Left colon (tissue), 2 donors: ENCODE results near the gene RAPSN. TPM values are rescaled to one million over a fixed set of nuclear protein-coding genes. Genes with fewer than 3 reads are reported as not detected.

ENCODE experiments used
- ATAC-seq: fragments of 200-7000 bp; cut with Tn5 transposase; one replicate; pipeline ENCODE4 v1.9.1; 2020; ENCODE audit warnings: mild to moderate bottlenecking, moderate library complexity
- DNase-seq, 2 donors: peaks; one replicate each; pipeline ENCODE4 v3.0.0-alpha.2; 2020
- intact Hi-C, 2 donors: fragments of 100-400 bp; cut with DNase I in 1 of 2; cut with micrococcal nuclease in 1 of 2; formaldehyde crosslinking; loops; one replicate each; pipeline versions ENCODE4 v1.11.2 to v1.14.0; 2022; cut with DNase I, micrococcal nuclease
- total RNA-seq, 2 donors: library from RNA; stranded (reverse); fragmentation: NEBNext Ultra II Directional; extraction: Animal tissue kit (Norgen Biotek cat#: 25700); gene quantifications; one replicate each; pipeline ENCODE4 v1.2.1, GENCODE V29; 2021
- donor health status: DM: no; HTN: no; CAD: no.
- donor health status: DM: yes; HTN: yes; CAD: no.

The RAPSN gene
- total RNA-seq, 2 donors from 2014 or later: 0.61 to 0.70 TPM

- intact Hi-C loops: no loop called here
- DNase-seq: no peak
- ATAC-seq: no peak
Measured at GRCh38 chr11:47438721-47439120, 10.2 kb downstream of the RAPSN start.

- intact Hi-C loops: no loop called here
- DNase-seq (peak in 1 of 2 donors; percentile 40), ATAC-seq (peak; percentile 84)
Measured at GRCh38 chr11:47437746-47438418, 11.1 kb downstream of the RAPSN start.

- intact Hi-C loops: no loop called here
- ATAC-seq (no peak), DNase-seq (no peak)
Measured at GRCh38 chr11:47437218-47437745, 11.7 kb downstream of the RAPSN start.

GRCh38 chr11:47436726-47437125, 12.2 kb downstream of the RAPSN start:
- intact Hi-C loops: no loop called here
- DNase-seq (no peak), ATAC-seq (no peak)

DNA sequence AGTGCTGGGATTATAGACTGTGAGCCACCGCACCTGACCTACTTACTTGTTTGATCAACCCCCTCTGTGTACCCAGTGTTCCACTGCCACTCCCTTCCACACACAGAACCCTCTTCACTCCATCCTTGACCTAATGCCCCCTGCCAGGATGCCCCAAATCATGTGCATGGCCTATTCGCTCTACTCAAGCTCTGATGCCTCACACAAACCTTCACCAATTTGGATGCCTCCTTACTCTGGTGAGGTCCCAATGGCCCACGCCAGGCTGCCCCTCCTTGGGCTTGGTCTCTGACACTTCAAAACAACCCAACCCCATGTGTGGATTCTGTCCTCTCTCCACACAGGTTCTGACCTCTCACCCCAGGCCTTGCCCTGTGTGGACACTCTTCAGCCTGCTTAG, 13.2 kb downstream of the RAPSN start:
- intact Hi-C loops: no loop called here
- ATAC-seq (no peak), DNase-seq (no peak)

DNA sequence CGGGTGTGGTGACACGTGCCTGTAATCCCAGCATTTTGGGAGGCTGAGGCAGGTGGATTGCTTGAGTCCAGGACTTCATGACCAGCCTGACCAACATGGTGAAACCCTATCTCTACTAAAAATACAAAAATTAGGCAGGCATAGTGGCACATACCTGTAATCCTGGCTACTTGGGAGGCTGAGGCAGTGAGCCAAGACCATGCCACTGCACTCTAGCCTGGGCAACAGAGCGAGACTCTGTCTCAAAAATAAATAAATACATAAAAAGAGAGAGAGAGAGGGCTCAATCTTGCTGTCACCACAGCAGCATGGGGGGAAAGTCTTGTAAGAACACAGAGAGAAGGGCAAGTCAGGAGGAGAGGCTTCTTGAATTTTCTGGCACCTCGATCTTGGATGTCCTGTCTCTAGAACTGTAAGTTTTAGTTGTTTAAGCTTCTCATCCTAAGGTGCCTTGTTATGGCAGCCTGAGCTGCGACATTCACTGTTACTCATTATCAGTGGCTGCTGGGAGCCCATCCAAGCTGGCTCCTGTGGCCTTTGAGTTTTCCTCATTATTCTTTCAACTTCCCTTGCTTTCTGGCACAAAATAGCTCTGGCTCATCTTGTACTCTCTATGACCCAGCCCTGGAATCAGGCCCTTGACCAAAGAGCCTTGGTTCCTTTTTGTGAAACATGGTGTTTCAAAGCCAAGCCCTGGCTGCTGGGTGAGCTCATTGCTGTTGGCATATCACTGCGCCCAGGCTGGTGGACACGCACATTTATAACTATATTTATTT, 14.7 kb downstream of the RAPSN start:
- DNase-seq: no peak
- ATAC-seq: no peak
- intact Hi-C loops: no loop called here

GRCh38 chr11:47433157-47433556, 15.8 kb downstream of the RAPSN start:
- peak; percentile 24 for ATAC-seq
- no peak for DNase-seq
- intact Hi-C loops: no loop called here

GRCh38 chr11:47431356-47432083, 17.4 kb downstream of the RAPSN start:
- ATAC-seq: no peak
- no peak for DNase-seq
- intact Hi-C loops: no loop called here

DNA sequence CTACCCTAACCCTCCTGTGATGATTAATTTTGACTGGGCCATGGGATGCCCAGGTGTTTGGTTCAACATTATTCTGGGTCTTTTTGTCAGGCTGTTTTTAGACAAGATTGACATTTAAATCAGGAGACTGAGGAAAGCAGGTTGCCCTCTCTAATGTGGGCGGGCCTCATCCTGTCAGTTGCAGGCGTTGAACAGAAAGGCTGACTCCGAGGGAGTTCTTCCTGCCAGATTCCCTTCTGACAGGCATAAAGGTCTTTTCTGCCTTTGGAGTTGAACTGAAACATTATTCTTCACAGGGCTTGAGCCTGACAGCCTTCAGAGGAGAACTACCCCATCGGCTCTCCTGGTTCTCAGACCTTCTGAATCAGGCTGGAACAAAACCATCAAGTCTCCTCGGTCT, 18.4 kb downstream of the RAPSN start:
- no peak for ATAC-seq
- intact Hi-C loops: no loop called here
- no peak for DNase-seq

- ATAC-seq: peak; percentile 96
- peak; percentile 98 to 100 for DNase-seq
- intact Hi-C loops: no loop called here
Measured at GRCh38 chr11:47426062-47426956, 22.6 kb downstream of the RAPSN start, which contains the start of gene PSMC3. PSMC3 (minus strand) TSS chr11:47426439; CDS start chr11:47426279, 160 bp downstream.

- intact Hi-C loops: no loop called here
- no peak for ATAC-seq
- no peak for DNase-seq
Measured at GRCh38 chr11:47425611-47426010, 23.3 kb downstream of the RAPSN start.

- DNase-seq (no peak), ATAC-seq (no peak)
- intact Hi-C loops: no loop called here
Measured at GRCh38 chr11:47418454-47419259, 30.3 kb downstream of the RAPSN start.

DNA sequence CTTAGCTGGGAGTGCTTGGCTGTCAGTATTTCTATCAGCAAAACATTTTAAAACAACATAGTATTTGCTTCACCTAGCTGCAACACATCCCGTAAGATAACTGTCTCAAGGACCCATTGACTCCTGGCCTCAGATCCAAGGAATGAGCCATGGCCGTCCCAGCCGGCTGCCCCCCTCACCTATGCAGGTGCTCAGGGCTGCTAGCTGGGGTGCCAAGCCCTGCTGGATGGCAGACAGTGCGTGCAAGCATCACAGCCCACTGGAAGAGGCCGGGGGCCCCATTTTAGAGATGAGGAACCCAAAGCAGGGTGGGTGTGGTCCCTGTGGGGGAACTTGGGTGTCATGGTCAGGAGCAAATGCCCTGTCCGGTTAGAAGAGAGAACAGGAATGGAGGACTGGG, 31.2 kb downstream of the RAPSN start:
- no peak for DNase-seq
- no peak for ATAC-seq
- intact Hi-C loops: no loop called here

DNA sequence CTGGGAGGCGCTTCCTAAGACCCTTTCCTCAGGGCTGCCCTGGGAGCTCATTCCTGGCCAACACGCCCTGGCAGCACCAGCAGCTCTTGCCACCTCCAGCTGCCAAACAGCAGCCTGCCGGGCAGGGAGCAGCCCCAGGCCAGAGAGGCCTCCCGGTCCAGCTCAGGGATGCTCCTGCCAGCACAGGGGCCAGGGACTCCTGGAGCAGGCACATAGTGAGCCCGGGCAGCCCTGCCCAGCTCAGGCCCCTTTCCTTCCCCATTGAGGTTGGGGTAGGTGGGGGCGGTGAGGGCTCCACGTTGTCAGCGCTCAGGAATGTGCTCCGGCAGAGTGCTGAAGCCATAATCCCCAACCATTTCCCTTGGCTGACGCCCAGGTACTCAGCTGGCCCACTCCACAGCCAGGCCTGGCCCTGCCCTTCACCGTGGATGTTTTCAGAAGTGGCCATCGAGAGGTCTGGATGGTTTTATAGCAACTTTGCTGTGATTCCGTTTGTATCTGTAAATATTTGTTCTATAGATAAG, 32.9 kb downstream of the RAPSN start:
- peak; percentile 59 for ATAC-seq
- intact Hi-C loops: no loop called here
- DNase-seq: peak; percentile 67 to 68

DNA sequence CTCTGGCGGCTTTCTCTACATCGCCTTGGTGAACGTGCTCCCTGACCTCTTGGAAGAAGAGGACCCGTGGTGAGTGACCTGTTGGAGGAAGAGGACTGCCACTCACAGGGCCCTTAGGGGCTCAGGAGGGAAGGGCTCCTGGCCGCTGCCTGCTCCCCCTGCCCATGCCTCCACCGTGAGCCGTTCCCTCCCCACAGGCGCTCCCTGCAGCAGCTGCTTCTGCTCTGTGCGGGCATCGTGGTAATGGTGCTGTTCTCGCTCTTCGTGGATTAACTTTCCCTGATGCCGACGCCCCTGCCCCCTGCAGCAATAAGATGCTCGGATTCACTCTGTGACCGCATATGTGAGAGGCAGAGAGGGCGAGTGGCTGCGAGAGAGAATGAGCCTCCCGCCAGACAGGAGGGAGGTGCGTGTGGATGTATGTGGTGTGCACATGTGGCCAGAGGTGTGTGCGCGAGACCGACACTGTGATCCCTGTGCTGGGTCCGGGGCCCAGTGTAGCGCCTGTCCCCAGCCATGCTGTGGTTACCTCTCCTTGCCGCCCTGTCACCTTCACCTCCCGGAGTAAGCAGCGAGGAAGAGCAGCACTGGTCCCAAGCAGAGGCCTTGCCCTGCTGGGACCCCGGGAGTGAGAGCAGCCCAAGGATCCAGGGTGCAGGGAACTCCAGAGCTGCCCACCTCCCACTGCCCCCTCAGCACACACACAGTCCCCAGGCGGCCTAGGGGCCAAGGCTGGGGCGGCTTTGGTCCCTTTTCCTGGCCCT, 33.7 kb downstream of the RAPSN start:
- no peak for ATAC-seq
- intact Hi-C loops: no loop called here
- no peak for DNase-seq

GRCh38 chr11:47414685-47415070, 34.3 kb downstream of the RAPSN start:
- intact Hi-C loops: no loop called here
- ATAC-seq (no peak), DNase-seq (no peak)
